NCI-H524 (cell line): ENCODE data around the gene LATS2.

Experiments used
- DNase-seq, 2 experiments: peaks; one replicate each; lab custom pipeline; 2025; lab: John Stamatoyannopoulos, UW

Gene LATS2

DNA sequence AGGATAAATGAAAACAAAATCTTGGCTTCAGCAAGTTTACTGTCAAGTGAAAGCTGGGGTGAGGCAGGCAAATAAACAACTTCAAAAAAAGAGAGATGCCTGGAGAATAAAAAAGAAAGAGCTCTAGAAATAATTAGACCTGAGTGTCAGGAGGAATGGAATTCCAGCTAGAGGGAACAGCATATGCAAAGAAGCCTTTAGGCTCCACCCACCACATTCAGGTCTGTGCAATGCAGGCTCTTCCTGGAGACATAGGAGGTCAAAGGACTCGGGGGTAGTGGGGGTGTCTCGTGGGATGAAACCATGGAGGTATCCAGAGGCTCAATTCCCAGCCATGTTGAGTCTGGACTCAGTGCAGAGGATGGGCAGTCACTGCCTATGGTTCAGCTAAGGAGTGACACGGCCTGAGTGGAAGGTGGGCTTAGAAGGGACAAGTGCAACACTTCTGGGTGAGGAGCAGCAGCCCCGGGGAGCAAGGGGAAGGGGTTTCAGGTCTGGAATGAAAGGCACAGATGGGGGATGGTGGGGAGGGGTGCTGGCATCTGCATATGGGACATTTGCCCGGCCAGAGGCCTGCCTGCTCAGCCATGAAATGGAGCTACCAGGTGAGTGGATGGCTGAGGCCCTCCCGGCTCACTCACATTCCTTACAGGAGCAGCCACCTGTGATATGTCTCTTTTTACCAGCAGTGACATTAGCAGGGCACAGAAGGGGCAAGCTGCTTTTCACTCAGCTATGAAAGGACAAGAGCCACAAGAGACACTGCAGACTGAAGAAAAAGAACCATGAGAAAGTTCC lies 12.3 kb downstream of the LATS2 start:
- no peak for DNase-seq

DNA sequence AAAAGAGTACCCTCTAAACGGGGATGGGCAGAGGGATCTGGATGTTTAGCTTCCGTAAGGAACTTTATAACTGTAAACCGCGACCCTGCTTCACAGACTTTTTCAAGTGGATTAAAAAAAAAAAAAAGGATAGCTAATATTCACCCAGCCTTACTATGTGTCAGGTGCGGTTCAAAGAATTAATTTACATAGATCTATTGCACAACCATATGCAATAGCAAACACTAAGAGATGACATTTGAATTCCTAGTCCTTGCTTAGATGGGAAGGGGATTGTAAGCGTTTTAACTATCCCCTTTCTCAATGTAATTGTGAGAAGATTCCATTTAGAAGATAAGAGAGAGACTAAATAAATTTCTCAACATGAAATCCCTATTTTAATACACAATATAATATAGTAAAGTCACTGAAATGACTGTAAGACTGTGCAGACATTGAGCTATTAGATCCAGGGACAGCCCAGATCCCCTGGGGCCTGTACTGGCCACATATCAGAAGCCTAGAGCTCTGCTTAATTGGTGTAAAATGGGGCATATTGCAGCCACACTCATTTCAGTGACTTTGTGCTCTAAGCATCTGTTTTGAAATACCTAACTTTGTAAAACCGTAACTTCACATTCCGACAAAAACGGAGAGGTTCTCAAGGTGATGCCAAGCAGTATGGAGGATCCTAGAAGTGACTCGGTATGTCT lies 13.6 kb downstream of the LATS2 start:
- no peak for DNase-seq

DNA sequence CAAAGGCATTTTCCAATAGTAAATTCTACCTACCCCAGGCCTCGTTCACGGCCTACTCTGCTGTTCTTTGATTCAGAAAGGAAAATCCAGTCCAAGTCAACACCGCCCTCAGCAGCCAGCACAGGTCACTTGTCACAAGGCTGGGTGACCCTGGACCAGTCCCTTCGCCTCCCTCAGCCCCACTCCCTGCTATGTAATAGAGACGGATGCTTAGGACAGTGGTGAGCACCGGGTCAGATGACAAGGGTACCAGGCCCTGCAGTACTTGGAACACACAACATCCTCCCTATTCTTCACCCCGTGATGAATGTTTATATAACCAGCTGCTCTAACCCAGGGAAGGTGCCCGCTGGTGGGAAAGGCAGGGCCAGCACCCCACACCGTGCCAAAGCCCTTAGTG lies 14.3 kb downstream of the LATS2 start:
- DNase-seq: no peak

DNA sequence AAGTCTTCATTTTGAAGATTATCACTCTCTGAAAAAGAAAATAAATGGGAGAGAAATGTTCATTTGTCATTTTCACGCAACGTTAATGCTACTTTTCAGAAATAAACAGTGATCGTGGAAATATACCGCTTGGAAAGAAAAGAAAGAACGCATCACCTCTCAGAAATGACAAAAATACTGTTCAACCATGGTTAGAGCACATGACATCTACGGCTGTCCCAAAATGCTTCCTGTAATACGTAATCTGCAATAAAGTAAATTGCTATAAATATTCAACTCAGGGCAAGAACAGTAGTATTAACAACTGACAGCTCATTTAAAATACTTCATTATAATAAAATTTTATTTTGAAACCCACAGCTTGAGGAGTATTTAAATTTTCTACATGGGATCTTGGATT lies 15.2 kb downstream of the LATS2 start:
- no peak for DNase-seq

DNA sequence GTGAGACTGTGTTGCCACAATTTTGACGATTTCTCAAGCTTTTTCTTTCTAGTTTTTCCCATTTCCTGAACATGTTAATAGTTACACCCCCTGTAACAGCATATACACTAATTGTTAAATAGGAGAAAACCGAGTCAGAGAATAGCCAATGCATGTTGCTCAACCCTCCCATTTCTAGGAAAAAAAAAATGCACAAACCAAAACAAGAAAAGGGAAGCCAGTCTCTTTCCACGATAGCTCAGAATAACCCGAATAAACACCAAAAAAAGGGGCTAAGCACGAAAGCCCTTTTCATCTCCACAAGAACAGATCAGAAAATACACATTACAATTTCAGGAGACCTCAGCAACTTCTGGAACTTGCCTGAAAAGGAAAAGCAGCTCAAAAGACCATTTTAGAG lies 16.3 kb downstream of the LATS2 start:
- no peak for DNase-seq

DNA sequence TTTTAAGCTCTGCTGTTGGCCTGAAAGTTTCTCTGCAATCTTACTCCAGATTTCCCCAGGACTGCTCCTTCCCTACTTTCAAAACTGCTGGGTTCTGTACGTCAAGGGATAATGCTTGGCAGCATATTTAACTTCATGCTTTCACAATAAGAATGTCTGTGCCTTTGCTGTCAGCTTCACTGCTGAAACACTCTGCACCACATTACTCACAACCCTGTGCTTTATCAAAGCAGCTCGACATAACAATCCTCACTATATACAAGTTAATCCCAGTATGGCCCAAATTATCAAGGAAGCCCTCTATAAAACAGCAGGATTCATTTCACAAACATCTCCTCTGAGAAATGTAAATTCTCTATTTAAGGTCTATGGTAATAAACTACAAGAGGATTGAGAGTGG lies 17.5 kb downstream of the LATS2 start:
- DNase-seq: no peak

DNA sequence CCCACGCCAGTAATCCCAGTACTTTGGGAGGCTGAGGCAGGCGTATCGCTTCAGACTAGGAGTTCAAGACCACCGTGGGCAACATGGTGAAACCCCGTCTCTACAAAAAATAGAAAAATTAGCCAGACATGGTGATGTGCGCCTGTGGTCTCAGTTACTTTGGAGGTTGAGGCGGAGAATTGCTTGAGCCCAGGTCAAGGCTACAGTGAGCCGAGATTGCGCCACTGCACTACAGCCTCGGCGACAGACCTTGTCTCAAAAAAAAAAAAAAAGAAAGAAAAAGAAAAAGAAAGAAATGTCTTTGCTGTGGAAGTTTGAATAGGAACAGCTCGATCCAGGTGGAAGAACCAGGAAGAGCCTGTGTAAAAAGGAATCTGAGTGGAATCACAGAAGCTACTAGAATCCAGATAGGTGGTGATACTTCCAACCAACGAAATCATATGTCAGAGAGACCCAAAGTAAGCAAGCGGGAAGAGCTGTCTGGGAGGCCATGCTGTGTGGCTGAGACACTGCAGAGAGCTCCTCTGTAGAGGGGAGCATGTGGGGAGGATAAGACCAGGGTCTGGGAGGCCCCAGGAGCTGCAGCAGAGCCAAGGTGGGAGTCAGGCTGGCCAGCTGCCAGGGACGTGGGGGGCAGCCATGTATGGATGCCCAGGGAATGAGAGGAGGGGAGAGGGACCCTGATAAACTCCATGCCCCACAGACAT lies 21.1 kb downstream of the LATS2 start:
- DNase-seq: no peak

DNA sequence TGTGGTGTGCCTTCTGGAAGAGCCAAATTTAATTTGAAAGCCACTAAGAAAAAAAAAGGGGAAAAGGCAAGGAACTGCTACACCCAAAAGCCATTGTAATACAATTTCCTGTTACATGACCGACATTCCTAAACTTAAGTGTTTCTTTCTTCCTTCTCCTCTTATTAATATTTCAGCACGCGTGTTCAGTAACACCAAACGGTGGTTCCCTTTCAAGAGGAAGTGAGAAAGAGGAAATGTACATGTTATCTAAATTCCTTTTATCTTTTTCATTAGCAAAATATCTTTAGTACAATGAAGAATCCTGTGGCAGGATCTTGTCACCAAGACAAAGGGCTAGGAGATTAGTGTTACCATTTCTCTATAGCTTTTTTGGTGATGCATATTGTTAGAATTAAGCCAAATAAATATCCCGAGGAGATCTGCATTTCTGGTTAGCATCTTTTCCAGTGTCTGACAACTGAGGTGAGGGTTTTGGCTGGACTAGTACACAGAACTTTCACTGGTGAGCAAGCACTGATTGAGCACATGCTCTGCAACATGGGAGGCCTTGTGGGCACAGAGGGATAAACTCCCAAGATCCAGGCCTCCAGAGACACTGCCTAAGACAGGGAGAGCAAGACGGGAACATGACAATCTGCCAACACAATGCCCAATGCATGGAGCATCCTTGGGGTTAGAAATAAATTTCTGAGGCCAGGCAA lies 22.1 kb downstream of the LATS2 start:
- DNase-seq: no peak

DNA sequence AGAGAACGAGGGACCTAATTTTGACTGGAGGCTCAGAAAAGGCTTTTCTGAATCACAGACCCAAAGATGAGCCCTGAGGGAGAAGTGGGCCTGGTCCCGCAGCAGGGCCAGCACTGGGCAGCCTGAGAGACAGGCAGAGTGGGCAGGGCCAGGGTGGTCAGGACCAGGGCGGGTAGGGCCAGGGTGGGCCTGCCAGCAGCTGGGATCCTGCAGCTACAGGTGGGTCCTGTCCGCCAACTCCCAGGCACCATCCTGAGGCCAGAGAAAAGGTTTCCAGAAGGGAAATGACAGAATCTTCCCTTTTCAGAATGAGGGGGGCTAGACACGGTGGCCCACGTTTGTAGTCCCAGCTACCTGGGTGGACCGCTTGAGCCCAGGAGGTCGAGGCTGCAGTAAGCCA lies 23.7 kb downstream of the LATS2 start:
- no peak for DNase-seq

DNA sequence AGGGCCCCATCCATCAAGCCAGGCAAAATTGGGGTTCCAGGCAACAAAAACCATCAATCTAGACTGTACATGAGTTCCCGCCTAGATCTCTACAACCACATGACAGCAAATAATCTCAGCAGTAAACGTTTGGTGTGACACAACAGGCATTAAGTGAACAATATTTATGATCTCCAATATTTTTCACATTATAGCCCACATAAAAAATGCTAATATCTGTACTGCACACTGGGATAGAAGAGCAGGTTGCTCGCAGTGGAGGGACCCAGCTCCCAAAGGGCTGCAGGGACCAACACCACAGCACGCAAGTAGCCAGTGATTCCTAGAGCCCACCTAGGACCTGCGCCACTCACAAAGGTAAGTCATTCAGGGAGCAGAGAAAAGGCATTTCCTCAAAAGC lies 25.9 kb downstream of the LATS2 start:
- no peak for DNase-seq

DNA sequence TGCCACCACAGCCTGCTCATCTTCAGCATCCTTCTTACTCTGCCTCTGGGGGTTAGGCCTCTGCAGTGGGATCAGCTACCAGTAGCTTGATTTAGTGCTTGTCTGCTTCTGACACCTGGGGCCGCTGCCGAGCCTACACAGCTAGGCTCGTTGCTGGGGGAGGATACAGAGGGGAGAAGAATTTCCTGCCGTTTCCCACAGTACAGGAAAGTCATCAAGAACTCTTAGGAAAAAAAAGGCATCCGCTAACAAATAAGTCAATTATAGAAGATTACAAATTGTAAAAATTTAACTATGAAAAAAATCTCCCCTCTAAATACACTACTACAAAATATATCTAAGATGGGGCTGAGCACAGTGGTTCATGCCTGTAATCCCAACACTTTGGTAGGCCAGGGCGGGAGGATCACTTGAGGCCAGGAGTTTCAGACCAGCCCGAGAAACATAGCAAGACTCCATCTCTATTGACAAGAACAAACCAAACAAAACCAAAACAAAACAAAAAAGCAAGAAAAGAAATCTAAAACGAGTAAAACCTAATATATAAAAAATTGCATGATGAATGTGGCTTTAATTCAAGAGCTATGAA lies 26.7 kb downstream of the LATS2 start:
- no peak for DNase-seq

DNA sequence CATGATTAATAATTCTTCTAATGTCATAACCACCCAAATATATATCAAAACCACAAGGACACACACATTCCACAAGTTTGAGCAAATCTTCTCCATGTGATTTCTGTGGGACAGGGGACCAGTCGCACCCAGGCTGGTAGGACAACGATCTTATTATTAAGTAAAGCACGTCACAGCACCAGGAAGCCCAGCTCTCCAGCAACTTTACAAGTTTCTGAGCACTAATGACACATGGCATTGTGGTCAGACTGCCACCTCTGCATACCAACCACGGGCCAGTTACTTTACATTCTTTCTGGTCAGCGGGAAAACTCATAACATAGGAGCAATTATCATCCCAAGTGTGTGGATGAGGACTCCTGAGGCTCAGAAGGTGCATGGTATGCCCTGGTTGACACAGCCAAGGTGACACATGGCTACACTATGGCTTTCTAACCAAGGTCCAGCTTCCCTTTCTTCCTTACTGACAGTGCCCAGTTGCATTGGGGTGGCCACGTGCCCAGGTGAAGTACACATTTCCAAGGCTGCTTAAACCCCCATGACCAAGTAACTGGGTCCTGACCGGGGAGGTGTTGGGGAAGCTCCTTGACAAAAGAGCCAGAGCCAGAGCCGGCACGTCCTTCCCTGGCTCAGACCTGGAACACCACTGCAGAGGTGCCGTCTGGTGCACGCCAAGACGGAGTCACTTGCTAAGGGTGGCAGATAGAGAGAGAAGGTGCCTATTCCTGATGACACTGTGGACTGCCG lies 27.4 kb downstream of the LATS2 start:
- no peak for DNase-seq

DNA sequence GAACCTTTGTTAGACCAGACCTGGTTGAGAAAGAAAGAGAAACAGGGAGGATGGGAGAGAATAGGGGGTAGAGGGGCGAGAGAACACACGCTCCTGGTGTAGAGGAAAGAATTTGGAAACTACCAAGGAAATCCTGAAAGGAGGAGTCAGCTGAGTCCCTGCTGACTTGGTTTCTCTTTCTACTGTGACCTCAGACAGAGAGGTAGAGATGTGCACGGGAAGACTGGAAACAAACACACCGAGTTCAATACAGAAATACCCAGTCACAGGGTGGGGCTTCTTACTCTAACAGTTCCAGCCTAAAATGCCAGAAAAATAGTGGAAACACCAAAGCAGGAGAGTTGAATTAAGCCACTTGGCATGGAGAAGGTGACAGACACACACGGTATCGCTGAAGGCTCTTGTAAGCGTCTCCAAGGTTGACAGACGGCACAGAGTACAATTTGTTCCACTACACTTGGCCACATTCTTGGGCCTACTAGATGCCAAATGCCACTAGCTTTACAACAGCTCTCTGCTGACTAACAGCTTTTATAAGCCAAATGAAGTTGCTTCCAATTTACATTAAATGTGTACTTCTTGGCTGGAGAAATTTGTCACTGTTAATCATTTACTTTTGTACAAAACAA lies 28.1 kb downstream of the LATS2 start:
- DNase-seq: no peak

DNA sequence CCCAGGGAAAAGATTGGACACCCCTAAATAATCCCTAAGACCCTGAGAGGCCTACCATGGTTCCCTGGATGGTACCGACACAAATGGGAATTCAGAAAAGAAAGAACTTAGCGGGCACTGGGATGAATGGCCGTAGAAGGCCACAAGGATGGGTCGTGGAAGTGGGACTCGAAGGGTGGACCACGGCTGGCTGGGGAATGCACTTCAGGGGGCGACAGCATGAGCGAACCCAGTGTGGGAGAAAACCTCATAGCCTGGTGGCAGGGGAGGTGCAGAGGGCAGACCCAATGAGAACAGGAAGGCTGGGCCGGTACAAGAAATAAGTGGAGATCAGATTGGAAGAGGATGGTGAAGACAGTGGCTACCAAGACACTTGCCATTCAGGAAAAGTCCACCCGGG lies 28.7 kb downstream of the LATS2 start:
- no peak for DNase-seq

DNA sequence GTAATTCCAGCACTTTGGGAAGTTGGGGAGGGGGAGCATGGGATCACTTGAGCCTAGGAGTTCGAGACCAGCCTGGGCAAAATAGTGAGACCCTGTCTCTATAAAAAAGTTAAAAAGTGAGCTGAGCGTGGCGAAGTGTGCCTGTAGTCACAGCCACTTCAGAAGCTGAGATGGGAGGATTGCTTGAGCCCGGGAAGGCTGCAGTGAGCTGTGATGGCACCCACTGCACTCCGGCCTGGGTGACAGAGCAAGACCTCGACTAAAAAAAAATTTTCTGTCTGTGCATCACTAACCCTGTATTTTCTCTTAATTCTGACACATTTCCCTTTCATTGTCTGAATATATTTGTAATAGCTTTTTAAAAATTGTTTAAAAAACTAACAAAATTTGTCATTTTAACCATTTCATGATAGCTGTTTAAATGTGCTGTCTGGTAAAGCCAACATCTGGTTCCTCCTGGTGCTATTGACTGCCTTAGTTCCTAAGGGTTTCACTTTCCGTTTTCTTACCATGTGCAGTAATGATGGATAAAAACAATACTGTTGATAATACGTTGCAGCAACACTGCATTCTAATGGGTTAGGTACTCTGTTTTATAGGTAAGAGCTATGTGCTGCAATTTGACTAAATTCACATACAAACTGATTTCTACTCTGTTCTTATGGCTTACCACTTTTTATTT lies 29.7 kb downstream of the LATS2 start:
- no peak for DNase-seq

DNA sequence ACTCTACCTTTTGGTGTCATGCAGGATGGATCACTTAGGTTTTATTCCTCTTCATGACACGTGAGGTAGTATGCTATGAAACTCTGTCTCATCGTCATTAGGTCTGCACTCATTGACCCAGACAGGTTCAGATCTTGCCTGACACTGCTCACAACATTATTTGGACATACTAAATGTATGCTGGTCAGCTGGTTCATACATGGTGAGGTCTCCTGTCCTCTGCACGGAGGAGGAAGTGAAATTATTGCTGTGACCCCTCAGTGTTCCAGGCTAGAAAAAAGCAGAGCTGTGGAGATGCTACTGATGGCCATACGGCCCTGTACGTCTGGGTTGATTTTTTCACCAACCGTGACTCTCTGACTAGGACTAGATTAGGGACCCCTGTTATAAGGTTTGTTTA lies 35.8 kb downstream of the LATS2 start:
- no peak for DNase-seq

DNA sequence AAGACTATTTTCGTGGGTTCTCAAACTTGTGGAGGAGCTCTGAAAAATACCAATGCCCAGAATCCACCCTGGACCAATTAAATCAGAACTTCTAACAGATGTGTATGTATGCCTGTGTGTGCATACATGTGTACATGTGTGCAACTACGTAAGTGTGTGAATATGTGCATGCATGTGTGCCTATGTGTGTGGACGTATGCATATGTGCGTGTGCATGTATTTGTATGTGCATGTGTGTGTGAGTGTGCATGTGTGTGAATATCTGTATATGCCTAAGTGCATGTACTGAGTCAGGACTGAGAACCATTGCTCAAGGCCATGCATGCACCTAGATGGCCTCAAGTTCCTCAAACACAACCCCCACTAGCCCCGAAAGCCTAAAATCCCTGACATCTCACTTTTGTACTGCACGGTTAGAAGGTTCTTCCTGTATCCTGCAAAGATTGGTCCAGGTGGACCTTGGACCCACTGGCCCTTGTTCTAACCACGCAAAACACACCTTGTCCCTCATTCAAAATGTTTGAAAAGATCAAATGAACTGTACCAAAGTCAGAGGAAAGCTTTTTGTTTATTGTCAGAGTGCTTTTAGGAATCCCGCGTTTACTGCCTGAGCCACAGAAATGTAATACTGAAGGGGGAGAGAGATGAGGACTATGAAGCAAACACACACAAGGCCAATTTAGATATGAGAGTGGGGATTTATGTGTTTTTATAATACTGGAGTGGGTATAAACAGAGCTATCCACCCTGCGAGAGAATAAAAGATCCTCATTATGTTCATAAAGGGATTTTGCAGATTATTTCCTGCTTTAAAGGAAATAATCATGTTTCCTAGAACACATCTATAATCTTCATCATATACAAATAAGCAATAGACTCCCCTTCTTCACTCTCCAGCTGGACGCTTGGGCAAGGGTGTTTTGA lies 39.1 kb downstream of the LATS2 start:
- DNase-seq: no peak

DNA sequence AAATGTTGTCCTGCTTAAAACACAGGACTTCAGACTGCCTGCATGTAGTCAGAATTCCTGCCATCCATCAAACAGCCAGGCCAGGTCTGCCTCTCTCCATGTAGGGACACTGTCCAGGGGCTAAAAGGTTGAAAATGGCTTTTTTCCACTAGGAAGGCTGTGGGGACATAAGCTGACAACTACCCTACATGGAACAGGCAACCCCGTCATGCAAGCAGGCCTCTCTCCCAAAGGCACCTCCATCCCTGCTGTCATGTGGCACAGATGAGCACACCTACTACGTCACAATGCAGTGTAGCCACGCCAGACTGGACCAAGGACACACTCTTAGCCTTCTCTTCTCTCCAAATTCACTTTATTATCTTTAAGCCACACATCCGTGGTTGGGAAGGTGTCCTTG lies 40.8 kb downstream of the LATS2 start:
- DNase-seq: no peak

DNA sequence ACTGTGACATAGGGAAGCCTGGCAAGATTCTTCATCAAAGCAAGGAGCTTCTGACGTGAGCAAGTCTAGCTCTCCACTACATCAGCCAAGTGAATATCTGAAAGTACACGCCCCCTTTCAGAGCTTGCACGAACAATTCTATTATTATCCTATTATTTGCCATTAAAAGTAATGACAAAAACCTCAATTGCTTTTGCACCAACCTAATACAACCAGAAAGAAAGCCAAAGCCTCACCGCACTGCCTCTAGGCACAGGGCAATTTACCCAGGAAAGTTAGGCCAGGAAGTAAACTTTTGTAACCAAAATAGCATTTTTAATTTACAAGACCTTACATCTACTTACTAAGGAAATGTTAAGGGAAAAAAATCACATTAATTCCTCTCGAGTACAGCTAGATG lies 41.2 kb downstream of the LATS2 start:
- DNase-seq: no peak
